GM20000 (cell line): ENCODE measurements around the gene UNC5C.

Source experiments
- DNase-seq: peaks from one replicate; pipeline ENCODE4 v3.0.0; 2012; ENCODE audit warnings: low spot score
- TF ChIP-seq, protein P1 (sequence below): IDR thresholded peaks from 2 replicates; pipeline ENCODE4 v1.5.1; 2012; ENCODE audit warnings: mild to moderate bottlenecking, control low read depth; ENCODE audit errors: extremely low read depth, missing control alignments

Gene UNC5C

DNA sequence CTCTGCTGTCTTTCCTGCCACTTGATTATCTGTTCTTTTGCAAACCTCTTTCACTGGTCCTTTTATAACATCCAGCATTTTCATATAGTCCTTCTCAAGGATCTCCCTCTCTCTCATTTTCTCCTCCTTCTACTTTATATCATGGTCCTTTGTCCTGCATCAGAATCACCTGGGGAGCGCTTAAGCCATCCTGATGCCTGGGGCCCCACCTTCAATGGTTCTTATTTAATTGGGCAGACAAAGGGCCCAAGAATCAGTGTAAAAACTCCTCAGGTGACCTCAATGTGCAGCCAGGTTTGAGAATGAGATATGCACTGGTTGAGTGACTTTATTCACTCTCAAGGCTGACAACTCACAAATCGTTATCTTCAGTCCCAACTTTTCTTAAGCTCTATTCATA, 283.9 kb downstream of the UNC5C start:
- no peak for DNase-seq
- TF ChIP-seq, protein P1, sequence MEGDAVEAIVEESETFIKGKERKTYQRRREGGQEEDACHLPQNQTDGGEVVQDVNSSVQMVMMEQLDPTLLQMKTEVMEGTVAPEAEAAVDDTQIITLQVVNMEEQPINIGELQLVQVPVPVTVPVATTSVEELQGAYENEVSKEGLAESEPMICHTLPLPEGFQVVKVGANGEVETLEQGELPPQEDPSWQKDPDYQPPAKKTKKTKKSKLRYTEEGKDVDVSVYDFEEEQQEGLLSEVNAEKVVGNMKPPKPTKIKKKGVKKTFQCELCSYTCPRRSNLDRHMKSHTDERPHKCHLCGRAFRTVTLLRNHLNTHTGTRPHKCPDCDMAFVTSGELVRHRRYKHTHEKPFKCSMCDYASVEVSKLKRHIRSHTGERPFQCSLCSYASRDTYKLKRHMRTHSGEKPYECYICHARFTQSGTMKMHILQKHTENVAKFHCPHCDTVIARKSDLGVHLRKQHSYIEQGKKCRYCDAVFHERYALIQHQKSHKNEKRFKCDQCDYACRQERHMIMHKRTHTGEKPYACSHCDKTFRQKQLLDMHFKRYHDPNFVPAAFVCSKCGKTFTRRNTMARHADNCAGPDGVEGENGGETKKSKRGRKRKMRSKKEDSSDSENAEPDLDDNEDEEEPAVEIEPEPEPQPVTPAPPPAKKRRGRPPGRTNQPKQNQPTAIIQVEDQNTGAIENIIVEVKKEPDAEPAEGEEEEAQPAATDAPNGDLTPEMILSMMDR, result no peak

DNA sequence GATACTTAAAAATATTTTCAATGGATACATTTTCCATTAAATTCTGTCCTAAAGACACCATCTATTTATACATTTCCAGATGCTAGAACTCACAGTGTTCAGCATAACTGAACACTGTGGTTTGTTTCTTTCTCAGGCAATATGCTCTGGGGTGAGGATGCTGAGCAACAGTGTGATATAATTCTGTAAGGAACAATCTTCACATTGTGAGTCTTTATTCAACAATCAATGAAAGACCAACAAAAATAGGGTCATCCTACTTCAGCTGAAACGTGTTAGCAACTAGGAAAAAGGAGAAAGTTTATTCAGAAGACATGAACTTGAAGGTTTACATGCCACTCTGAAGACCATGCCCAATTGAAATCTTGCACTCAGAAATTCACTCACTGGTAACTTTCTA, 284.8 kb downstream of the UNC5C start:
- TF ChIP-seq, protein P1, result no peak
- DNase-seq, result no peak

DNA sequence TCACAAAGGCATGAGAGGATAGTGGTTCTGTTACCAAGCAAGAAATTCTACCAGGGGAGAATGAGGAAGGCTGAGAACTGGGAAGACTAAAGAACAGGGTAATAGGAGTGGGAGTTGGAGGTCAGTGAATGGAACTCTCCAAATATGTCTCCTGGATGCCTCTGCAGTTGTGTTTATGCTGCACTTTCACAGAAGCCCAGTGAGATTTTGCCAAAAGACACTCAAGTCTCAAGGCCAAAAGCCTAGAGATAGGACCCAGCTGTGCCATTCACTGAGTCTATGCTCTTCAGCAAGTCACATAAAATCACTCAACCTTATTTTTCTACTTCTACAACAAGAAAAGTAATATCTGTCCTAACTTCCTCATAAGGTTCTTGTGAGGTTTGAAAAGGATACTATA, 285.4 kb downstream of the UNC5C start:
- no peak for DNase-seq
- TF ChIP-seq, protein P1, result no peak

GRCh38 chr4:95256108-95256835, 292.5 kb downstream of the UNC5C start:
- TF ChIP-seq, protein P1, result no peak
- DNase-seq, result no peak

GRCh38 chr4:95255396-95256107, 293.2 kb downstream of the UNC5C start:
- TF ChIP-seq, protein P1, result no peak
- no peak for DNase-seq

GRCh38 chr4:95251568-95251967, 297.2 kb downstream of the UNC5C start:
- no peak for DNase-seq
- TF ChIP-seq, protein P1, result no peak

DNA sequence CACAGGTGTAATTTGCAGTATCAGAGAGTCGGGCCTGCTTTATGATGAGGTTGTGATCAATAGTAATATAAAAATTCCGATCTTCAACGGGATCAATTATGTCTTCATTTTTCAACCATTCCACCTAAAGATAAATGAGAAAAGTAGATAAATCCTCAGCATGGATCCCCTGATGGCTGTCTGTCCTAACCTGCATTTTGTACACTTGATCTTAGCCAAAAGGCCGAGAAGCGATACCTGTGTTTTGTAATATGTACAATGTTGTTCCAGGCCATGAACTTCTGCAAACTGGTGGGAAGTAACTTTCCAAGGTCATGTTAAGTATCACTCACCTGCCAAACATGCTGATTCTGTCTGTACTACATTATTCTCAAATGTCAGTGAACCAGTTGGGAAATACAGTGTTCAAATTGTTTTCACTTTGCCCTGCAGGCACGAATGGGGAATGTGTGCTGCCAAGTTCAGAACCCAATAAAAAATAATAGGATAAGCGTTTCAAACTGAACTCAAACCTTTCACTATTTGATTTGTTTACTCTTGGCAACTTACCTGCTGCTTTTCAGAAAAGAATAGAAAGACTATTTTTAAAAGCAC, 298.1 kb downstream of the UNC5C start:
- DNase-seq, result no peak
- TF ChIP-seq, protein P1, result no peak
